ENCODE results near the gene RIOK1.

The RIOK1 gene

GRCh38 chr6:7410851-7411250 is 21.2 kb downstream of the RIOK1 start:
- no peak for DNase-seq

GRCh38 chr6:7411328-7411727 is 21.7 kb downstream of the RIOK1 start:
- DNase-seq, result no peak

GRCh38 chr6:7413151-7413823 is 23.7 kb downstream of the RIOK1 start:
- DNase-seq, result no peak

DNA sequence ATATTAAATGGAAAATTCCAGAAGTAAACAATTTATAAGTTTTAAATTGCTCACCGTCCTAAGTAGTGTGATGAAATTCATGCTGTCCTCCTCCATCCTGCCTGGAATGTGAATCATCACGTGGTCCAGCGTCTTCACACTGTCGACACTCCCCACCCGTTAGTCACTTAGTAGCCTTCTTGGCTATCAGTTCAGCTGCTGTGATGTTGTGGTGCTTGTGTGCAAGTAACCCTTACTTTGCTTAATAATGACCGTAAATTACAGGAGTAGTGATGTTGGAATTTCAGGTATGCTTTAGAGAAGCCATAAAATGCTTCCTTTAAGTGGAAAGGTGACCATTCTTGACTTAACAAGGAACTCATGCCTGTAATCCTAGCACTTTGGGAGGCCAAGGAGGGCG is 25.2 kb downstream of the RIOK1 start:
- DNase-seq, result no peak

GRCh38 chr6:7417684-7418083 is 28.1 kb downstream of the RIOK1 start:
- no peak for DNase-seq

DNA sequence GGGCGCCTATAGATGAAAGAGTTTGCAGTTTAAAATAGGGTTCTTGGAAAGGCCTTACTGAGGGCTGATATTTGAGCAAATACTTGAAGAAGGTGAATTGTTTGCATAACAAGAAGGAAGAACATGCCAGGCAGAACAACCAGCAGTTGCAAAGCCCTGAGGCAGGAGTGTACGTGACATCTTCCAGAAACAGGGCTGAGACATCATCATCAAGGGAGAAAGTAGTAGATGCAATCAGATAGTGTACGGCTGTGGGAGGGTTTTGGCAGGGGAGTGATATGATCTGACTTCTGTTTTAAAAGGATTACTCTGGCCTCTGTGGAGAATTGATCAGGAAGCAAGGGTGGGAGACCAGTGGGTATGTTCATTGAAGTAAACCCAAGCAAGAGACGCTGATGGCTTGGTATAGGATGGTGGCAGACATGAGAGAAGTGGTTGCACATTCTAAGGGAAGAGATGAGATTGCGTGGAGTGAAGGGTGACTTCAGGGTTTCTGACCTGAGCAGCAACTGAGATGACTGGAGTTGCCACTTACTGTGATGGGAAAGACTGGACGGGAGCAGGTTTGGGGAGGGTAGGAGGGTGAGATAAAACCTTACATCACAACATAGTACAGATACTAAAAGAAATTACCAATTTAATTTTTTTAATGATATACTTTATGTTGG is 28.8 kb downstream of the RIOK1 start:
- no peak for DNase-seq

DNA sequence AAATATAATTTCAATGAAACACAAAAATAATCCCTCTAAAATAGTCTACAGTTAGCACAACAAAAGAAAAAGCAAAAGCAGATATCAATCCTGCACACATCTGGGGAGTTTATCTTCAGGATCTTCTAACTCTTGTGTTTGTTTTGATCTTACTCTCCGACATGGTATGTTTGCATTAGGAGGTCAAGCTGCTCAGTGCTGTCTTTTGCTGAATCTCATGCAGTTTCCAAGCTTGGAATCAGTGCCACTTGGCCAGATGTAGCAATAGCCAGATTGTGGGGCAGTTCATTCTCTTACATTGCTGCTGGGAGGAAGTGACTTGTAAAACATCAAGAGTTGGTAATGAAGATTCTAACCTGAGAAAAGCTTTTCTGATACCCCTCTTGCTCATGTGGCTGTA is 29.5 kb downstream of the RIOK1 start:
- DNase-seq, result no peak

DNA sequence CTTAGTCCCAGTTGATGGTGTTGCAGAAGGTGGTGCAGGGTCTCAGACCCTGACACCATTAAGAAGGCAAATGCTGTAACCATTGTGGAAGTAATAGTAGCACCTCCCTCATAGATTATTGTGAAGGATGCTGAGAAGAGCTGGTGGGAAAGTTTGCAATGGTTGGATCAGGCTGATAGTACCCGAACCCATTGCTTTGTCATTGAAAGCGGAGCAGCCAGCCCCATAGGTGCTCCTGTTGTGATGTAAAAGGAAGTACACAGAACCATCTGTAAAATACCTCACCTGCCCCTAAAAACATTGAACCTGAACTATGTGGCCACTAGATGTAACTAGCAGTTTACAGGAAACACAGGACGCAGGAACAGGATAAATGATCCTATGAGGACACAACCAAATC is 31.5 kb downstream of the RIOK1 start:
- DNase-seq, result no peak

DNA sequence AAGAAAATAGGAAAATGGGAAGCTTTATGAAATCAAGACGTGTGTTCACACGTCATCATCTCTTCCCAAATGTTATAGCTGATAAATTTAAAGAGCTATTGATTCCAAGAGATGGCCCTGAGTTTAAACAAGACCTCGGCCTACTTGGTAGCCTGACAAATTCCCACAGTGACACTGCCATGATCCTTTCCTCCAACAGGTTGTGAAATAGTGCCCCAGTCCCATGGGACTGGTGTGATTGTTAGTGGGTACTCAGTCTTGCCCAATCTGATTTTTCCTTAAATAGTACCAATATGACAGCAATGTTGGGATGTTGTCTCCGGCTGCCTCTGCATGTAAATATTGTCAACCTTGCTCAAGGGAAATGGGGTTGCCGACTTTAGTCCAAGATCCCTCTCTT is 34.5 kb downstream of the RIOK1 start:
- no peak for DNase-seq

DNA sequence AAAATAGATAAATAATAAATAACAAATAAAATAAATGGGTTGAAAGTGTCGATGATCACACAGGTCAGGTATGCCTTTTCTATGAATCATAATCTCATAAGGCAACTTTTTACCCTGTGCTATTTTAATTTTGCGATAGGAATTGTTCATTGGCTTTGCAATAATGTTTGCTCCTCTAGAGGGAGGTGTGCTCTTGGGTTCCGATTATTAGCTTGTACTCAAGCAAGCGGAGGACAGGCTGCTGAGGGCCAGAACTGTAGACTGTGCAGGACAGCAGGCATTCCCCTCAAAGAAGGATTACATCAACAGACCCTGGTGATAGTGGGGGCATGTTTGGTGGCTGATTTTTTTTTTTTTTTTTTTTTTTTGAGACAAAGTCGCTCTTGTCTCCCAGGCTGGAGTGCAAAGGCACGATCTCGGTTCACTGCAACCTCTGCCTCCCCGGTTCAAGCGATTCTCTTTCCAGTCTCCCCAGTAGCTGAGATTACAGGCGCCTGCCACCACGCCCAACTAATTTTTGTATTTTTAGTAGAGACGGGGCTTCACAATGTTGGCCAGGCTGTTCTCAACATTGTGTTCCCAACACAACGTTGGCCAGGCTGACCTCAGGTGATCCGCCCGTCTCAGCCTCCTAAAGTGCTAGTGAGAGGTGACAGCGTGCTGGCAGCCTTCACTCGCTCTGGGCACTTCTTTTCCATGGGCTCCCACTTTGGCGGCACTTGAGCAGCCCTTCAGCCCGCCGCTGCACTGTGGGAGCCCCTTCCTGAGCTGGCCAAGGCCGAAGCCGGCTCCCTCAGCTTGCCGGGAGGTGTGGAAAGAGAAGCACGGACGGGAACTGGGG is 35.6 kb downstream of the RIOK1 start:
- no peak for DNase-seq

GRCh38 chr6:7425808-7426190 is 36.2 kb downstream of the RIOK1 start:
- DNase-seq, result no peak

DNA sequence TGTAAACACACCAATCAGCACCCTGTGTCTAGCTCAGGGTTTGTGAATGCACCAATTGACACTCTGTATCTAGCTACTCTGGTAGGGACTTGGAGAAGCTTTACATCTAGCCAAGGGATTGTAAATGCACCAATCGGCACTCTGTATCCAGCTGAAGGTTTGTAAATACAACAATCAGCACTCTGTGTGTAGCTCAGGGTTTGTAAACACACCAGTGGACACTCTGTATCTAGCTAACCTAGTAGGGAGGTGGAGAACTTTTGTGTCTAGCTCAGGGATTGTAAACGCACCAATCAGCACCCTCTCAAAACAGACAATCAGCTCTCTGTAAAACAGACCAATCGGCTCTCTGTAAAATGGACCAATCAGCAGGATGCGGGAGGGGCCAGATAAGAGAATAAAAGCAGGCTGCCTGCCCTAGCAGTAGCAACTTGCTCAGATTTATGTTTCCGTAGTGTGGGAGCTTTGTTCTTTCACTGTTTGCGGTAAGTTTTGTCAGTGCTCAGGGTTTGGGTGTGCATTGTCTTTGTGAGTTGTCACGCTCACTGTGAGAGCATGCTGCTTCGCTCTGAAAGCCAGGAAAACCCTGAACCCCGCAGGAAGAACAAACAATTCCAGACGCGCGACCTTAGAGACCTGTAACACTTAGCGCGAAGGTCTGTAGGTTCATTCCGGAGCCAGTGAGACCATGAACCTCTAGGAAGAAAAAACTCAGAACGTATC is 37.0 kb downstream of the RIOK1 start:
- DNase-seq, result no peak

GRCh38 chr6:7431313-7431673 is 41.7 kb downstream of the RIOK1 start:
- DNase-seq, result no peak

DNA sequence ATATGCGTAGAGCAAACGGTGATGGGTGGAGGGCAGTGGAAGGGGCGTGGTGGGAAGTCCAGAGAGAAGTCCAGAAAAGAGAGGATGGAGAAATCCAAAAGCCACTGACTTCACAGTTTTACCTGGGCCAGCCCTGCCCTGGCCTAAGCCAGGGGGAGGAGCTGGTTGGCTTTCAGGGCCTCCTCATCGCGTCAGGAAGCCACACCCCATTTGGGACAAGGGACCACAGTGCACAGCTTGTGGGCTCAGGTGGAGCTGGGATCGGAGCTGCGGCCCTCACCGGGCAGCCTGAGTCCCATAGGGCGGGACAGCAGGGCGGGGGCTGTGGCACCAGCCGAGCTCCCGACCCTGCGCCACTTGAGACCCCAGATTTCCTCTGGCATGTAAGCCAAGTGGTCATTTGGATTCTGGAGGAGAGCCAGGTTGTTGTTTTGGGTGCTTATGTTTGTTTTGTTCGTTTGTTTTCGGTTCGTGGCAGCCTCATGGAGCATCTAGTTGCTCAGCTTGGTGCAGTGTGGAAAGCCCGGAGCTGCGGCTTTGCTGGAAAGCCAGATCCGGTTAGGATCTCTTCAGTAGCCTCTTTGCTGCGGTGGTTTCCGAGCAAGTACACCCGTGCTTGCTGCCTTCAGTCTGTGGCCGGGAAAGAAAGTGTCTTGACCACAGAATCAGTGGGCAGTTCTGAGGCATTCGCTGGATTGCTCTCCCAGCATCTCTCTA is 42.2 kb downstream of the RIOK1 start:
- DNase-seq, result no peak

DNA sequence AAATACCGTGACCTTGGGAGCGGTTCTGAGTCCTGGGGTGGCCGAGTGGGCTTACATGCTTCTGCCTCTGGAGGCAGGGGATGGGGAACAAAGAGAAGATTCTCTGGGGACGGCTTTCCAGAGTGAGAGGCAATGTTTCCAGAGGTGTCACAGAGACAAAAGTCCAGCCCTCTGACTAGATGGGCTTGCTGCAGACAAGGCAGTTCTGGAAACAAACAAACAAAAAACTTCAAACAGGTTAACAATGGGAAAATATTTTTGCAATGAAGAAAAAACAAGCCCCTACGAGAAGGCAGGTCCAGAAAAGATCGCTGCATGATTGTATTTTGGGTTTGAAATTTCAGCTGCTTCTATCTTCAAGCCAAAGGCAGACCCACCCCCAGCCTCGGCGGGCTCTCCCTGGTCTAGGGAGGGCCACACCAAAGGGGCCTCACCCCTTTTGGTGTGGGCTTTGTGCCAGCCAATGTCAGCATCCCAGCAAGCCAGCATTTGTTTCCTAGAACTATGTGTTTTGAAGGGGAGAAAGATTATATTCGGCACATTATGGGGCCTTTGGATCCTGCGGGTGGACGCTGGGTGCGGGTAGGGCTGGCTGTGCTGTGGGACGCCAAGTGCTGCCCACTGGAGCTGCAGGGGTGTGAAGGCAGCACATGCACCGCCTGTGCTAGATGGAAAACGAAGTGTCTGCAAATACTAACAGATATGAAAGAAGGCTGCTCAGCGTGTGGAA is 42.9 kb downstream of the RIOK1 start:
- DNase-seq, result no peak

DNA sequence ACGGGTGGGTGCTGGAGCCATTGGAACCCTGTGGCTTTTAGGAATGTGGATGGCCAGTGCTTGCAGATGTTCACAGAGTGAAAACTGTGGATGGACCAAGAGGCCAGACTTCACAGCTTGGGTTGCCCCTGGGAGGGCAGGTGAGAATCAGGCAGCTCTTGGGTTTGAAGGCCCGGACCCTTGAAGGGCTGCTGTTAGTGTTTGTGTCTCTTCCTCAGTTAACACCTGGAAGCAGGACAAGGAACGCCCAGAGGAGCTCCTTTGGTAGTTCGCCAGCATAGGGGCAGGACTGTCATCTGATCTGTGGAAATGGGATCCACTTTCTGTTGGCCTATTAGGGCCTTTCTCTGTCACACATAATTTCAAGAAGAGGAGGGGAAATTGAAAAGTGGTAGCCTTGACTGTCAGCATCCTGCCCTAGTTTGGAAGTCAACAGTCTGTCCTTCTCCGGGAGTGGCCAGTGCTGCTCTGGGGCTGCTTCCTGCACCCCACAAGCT is 43.6 kb downstream of the RIOK1 start:
- no peak for DNase-seq

GRCh38 chr6:7434672-7435071 is 45.1 kb downstream of the RIOK1 start:
- no peak for DNase-seq

GRCh38 chr6:7438011-7438410 is 48.4 kb downstream of the RIOK1 start:
- DNase-seq, result no peak

GRCh38 chr6:7439228-7439627 is 49.6 kb downstream of the RIOK1 start:
- DNase-seq, result no peak

GRCh38 chr6:7440476-7440875 is 50.9 kb downstream of the RIOK1 start:
- DNase-seq, result no peak

GRCh38 chr6:7441048-7441775 is 51.6 kb downstream of the RIOK1 start:
- DNase-seq, result no peak

All from cortex of kidney (tissue), 1 donor.